GM21447 (cell line): Measurements from ENCODE around the gene WFIKKN1.
"Not testable (repeated sequence)": the region's sequence is repeated elsewhere in the genome, so short reads cannot be mapped to it uniquely, and the experiment has no call there.

Experiments used
- ATAC-seq: cut with Tn5 transposase; IDR thresholded peaks from one replicate; pipeline ENCODE4 v1.9.1; 2021; ENCODE audit not compliant: unreplicated experiment

WFIKKN1 gene

DNA sequence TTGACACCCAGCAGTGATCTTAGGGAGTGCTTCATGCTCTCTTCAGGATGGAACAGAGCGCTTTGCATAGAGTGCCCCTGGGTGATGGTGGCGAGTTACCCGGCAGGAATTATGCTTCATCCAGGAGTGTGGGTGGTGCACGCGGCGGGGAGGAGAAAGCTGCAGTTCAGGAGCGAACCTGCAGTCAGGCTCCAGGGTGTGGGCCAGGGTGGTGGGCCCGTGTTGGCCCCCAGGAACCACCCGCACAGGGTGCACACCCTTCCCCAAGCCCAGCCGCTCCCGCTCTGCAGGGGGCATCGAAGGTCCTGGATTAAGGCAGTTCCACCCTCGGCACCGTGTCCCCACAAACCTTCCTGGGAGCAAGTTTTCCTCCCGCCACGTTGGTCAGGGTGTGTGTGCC lies 37.0 kb upstream of the WFIKKN1 start:
- ATAC-seq = no peak

DNA sequence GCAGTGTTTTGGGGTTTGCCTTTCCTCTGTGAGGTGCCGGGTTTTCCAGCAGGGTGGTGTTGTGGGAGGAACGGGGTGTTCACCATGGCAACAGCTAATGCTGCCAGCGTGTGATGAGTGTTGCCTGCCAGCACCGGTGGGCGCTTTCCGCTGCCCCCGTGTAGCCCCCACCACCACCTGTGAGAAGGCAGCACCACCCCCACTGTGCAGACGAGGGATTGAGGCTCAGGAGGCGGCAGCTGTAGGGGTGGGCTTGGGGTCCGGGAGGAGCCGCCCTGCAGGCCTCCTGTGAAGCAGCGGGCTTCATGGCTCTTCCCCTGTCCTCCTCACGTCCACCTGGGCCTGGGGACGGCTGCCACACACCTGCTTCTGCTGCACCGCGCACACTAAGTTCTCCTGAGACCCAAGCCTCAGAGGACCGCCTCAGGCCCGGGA lies 35.7 kb upstream of the WFIKKN1 start:
- ATAC-seq = no peak

DNA sequence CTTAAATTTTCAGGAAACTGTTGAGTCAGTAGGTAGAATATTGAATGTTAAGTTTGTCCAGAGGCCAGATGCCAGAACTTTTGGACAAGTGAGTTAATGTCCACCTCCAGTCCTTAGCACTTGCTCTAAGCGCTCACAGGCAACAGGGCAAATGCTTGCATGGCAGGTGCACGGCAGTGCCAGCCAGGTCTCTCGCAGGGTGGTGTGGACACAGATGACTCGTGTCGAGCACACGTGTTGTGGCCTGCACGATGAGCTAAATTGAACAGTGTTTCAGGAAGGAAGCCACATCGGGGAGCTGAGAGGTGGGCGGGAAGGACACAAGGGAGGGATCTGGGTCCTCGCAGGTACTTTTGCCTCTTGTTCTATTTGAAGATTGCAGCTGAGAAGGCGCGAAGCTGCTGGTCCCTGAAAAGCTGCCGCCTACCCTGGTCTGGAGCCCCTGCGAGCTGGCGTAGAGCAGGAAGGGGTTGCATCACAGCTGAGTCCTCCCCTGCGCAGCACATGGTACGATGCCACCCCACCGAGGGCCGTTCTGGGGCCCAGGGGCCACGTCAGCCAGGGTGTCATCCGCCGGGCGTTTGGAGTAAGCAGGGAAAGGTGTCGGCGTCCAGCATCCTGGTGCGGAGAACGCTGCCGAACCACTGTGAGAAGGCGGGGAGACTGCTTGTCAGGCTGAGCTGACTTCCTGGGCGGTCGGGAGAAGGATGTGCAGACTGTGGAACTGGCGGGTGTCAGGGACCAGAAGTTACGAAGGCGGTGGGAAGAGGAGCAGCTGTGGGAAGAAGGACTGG lies 34.6 kb upstream of the WFIKKN1 start:
- ATAC-seq = no peak

DNA sequence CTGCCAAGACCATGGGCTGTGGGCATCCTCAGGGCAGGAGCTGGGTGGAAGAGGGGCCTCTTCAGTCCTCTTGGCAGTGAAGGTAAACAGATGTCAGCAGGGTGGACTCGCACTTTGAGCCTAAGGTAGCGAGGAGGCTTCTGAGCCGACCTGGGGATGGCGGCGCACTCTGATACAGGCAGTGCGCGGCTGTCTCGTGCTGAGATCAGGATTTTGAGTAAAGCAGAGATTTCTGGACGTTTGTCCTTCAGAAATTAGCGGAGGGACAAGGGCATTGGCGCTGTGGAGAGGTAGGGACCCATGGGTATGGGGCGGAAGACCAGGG lies 34.1 kb upstream of the WFIKKN1 start:
- ATAC-seq = no peak

DNA sequence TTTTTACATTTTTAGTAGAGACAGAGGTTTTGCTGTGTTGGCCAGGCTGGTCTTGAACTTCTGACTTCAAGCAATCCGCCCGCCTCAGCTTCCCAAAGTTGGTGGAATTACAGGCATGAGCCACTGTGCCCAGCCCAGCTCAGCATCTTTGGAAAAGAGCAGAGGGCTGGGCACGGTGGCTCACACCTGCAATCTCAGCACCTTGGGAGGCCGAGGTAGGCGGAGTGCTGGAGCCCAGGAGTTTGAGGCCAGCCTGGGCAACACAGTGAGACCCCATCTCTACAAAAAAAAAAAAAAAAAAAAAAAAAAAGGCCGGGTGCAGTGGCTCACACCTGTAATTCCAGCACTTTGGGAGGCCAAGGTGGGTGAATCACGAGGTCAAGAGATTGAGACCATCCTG lies 33.1 kb upstream of the WFIKKN1 start:
- not testable (repeated sequence) for ATAC-seq

DNA sequence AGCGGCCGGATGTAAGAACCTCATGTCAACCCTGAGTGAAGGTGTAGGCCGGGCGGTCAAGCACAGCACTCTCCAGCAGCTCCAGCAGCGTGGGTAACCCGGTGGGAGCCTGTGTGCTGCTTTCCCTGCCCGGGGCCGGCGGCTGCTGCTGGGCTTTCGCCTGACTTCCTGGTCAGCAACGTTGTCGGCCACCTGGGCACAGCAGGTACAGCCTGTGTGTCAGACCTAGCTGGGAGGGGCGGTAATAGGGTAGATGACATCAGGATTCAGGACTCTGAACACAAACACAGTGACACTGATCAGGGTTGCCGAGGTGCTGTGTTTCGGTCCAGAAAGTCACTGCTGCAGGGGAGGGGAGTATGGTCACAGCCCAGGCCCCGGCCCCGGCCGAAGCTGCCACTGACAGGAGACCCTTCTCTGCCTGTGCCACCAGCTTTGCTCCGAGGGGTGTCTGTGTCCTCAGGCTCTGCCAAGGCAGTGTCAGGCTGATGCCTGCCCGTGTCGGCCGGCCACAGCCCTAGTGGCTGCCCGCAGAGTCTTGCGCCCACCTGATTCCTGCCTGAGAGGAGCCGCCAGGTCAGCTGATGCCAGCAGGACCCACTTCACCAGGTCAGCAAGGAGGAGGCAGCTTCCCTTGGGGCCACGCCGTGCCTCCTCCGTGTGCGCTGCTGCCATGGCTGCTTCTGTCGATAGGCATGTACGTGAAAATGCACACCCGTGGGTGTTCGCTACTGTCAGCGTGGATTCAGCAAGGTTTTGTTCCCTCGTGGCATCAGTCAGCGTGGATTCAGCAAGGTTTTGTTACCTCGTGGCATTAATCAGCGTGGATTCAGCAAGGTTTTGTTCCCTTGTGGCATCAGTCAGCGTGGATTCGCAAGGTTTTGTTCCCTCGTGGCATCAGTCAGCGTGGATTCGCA lies 31.7 kb upstream of the WFIKKN1 start:
- no peak for ATAC-seq

DNA sequence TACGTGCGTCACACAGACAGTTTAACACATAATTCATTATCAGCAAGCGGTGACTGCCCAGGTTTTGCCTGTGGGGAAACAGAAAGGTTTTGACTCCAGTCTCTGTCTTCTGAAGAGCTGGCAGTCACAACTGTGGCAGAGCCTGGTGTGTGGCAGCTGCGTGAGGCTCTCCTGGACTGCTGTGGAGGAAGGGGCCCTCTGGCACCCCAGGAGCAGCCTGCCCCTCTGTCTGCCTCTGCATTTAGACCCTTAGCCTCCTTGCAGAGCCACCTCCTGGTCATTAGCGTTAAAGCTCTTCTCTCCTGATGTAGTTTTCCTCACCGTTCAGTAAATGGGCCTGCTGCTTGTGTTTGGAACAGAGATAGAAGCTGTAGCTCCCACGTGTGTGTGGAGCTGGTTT lies 30.0 kb upstream of the WFIKKN1 start:
- ATAC-seq = no peak

DNA sequence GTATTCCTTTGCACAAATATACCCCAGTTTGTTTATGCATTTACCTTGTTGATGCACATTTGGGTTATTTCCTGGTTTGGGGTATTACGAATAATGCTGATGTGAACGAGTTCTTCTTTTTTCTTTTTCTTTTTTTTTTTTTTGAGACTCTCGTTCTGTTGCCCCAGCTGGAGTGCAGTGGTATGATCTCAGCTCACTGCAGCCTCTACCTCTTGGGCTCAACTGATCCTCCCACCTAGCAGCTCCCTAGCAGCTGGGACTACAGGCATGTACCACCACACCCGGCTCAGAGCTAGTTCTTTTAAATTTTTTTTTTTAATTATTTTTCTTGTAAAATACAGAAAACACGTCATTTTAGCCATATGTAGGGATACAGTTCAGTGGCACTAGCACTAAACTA lies 26.9 kb upstream of the WFIKKN1 start:
- no peak for ATAC-seq

DNA sequence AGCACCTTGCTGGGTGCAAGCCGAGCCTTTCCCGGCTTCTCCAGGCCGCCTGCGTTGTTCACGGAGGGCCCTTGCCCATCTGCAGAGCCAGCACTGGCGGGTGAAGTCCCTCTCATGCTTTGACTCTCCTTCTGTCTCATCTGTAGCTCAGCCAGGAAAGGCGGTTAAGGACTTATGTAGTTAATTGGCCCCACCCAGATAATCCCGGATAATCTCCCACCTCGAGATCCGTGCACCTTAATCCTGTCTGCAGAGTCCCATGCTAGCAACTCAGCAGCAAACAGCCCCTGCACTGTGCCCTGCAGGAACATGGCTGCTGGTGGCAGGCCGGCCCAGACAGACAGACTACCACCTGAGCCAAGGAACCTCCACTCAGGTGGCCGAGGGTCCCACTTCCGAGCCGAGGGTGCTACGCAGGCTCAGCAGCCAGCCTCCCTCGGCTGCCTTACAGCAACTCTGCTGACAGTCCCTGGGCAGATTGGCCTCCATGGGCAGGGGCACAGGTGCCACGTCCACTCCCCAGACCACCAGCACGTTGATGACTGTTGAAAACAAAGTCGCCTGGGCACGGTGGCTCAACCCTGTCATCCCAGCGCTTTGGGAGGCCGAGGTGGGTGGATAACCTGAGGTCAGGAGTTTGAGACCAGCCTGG lies 24.0 kb upstream of the WFIKKN1 start:
- no peak for ATAC-seq

DNA sequence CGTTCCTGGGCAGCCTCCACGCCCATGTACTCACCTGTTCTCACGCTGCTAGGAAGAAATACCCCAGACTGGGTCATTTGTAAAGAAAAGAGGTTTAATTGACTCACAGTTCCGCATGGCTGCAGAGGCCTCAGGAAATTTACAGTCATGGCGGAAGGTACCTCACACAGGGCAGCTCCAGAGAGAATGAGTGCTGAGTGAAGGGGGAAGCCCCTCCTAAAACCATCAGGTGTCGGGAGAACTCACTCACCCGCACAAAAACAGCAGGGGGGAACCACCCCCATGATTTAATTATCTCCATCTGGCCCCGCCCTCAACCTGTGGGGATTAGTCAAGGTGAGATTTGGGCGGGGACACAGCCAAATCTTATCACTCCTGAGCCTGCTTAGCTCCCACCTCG lies 22.8 kb upstream of the WFIKKN1 start:
- ATAC-seq = no peak

DNA sequence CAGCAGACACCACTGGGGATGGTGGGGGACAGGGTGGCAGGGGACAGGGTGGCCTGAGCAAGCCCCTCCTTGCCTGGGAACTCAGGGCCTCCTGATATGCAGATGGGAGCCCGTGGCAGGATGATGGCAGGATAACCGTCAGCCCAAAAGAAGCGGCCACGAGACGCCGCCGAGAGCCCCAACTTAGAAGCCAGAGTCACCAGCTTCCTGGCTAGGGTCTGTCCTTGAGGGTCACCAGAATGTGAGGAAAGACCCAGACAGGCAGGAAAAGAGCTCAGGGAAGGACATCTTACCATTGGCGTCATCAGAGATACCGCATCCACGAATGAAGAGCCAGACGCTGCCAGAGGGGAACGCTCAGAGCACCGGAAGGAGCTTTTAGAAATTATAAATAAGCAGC lies 21.5 kb upstream of the WFIKKN1 start:
- ATAC-seq = no peak

DNA sequence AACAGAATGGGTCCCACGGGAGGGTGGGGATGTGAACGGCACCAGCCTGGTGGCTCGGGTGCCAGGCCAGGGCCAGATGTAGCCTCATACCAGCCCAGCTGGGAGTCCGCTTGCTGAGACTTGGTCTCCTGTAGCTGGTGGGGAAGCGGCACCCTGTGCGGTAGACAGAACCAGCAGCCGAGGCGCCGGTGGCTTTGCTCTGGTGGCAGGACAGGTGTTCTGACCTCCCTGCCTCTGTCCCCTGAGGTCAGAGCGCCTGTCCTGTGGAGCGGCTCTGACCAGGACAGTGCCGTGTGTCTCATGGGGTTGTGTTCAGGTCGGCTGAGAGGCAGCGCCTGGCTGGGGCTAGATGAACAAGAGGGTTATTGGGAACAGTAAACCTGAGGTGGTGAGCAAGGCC lies 20.8 kb upstream of the WFIKKN1 start:
- no peak for ATAC-seq

DNA sequence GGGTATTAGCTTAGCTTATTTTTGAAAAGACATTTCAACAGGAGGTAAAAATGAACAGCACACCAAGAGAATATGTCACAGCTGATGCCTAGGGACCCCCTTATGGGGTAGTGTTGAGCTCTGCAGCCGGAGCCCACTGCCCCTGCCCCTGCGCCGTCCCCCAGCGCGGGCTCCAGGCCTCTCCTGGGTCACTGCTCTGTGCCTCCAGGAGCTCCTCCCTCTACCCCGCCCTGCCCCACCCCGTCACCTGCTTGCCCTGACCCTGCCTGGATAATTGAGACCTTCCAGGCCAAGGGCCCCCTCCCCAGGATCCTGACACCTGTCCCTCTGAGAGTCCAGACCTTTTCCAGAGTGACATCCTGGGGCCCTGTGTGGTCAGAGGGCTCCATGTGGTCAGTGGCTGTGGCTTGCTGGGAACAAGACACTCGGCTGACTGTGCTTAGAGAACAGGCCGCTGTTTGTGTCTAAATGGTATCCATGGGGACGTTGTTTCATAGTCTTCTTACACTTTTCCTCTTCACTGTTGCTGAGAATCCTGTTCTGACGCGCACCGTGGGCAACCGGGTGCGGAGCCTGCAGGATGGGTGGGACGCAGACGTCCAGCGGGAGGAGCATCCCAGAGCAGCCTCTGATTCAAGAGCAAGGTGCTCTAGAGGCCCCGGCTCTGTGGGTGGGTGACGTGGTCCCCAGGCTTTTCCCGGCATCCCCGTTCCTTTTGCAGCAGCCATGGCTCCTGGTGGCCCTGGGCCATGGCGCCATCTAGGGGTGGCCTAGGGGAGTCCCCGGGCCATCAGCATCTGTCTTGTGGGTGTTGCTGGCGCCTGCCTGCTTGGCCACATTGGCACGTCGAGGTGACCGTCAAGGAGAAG lies 20.0 kb upstream of the WFIKKN1 start:
- no peak for ATAC-seq

DNA sequence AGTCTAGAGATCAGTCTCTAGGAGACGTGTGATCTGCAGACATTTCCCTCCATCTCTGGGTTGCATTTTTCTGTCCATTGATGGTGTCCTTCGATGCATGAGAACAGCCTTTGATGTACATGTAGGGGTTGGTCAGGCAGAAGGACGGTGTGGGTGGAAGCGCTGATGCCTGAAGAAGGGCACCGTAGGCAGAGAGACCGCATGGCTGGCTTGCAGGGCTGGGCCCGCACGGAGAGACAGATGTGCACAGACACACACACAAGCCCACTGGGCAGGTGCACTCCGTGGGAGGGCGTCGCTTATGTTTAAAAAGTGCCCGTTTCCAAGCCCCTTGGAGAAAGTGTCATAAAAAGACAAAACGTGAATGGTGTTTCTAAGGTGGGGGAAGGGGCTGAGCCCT lies 15.7 kb upstream of the WFIKKN1 start:
- ATAC-seq = no peak

DNA sequence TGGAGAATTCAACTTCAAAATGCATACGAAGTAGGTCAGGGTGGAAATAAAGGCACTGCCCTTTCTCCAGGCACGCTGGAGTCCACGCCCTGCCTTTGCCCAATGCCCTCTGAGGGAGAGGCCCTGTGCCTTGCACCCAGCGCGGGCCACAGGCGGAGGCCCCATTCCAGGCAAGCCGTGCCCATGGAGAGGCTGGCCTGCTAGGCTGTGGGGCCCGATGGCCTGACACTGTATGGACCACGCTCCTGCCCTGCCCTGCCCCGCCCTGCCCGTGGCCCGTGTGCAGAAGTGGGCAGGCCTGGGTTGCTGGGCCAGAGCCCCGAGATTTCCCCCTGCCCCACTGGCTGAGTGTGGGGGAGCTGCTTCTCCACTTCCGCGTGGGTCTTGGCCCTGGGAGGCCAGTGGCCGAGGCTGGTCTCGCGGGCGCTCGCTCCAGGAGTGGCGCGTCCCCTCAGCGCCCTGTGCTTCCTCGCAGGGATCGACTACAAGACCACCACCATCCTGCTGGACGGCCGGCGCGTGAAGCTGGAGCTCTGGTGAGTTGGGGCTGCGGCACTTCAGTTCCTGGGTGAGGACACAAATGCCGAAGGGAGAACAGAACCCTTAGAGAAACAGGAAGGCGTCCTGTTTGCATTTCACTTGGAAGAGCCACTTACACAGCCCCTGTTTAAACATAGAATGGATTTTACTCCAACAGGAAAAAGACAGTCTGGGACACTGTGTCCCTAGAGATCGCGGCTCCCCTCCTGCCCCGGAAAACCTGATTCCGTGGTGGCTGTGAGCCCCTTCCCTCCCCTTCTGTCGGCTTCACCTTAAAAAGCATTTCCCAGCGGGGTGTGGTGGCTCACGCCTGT lies 13.8 kb upstream of the WFIKKN1 start:
- ATAC-seq = no peak

DNA sequence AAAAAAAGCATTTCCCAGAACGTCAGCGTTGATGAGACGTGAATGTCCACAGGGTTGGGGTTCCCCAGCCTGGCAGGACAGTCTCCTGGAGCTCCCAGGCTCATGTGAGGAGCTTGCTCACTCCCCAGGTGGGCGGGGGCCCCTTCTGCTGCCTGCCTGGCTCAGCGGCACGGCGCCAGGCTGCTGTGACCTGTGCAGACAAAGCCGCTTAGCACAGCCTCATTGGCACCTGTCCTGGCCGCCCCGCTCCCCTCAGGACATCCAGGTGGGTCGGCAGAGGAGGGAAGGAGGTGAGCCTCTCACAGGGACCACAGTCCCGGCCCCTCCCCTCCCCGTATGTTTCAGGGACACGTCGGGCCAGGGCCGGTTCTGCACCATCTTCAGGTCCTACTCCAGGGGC lies 12.9 kb upstream of the WFIKKN1 start:
- ATAC-seq = no peak

DNA sequence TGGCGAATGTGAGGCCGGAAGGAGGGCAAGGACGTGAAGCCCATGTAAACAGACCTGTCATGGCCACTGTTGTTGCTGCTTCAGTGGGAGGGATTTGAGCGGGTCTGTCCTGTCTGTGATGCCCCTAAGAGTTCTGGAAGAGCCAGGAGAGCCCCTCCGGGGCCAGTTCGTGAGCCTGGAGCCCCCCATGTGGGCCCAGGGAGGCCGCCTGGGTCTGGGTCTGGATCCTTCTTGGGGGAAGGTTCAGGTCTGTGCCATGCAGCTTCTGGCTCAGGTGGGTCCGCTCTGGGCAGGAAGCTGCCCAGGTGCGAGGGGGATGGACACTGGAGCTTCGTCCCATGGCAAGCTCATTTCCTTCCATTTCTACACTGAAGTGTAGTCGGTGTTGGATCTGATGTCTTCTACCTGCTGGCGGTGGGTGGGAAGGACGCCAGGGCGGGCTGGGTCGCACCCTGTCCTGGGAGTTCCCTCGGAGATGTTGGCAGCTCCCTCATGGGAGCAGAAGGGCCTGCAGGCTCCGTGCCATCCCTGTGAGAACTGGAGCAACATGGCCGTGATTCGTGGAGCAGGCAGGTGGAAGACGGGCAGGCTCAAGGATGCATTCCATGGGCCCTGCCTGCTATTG lies 11.2 kb upstream of the WFIKKN1 start:
- no peak for ATAC-seq

DNA sequence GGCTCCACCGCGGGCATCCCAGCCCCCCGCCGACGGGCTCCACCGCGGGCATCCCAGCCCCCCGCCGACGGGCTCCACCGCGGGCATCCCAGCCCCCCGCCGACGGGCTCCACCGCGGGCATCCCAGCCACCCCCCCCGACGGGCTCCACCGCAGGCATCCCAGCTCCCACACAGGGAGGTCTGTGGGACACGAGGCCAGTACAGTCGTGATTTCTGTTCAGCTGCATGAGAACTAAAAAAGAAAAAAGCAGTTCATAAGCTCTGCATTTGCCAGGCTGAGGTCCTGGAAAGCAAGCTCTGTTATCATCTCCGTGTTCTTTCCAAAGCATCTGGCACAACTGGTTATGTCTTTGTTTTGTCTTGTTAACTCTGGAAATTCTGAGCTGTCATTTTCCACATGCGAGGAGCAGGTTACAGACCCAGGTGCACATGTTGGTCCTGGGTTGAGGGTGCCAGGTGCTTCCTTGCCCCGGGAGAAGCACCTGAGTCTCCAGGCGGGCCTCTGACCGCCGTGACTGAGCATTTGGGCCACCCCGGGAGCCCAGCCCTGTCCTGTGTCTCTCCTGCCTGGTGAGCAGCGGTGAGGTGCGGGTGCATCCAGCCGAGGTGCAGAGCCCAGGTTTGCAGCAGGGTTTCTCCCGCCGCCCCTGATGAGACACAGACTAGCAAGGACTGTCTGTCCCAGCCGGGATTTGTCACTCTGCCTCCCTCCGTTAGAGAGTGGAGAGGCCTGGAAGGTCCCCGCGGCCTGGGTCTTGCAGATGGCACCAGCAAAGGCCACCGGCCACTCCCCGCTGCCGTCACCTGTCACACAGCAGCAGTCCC lies 9.9 kb upstream of the WFIKKN1 start:
- ATAC-seq = no peak
